GM21737 (cell line): ENCODE results near the gene CREB5.
"Not testable (repeated sequence)": the region's sequence is repeated elsewhere in the genome, so short reads cannot be mapped to it uniquely, and the experiment has no call there.

Source experiments
- ATAC-seq: cut with Tn5 transposase; IDR thresholded peaks from one replicate; pipeline ENCODE4 v1.9.1; 2021; ENCODE audit warnings: mild to moderate bottlenecking, moderate library complexity; ENCODE audit not compliant: unreplicated experiment

The CREB5 gene

GRCh38 chr7:28411876-28412662 is at the start of gene CREB5:
CREB5 (plus strand) TSS chr7:28412518; CDS start chr7:28412915, 397 bp downstream.
- no peak for ATAC-seq

GRCh38 chr7:28362812-28363211 is 49.5 kb upstream of the CREB5 start:
- no peak for ATAC-seq

- no peak for ATAC-seq
Observed at GRCh38 chr7:28364082-28364481, 48.2 kb upstream of the CREB5 start.

- no peak for ATAC-seq
Observed at GRCh38 chr7:28369523-28369922, 42.8 kb upstream of the CREB5 start.

GRCh38 chr7:28371846-28372245 is 40.5 kb upstream of the CREB5 start:
- no peak for ATAC-seq

- ATAC-seq, result no peak
Observed at GRCh38 chr7:28373990-28374389, 38.3 kb upstream of the CREB5 start.

- ATAC-seq, result no peak
Observed at GRCh38 chr7:28375729-28376128, 36.6 kb upstream of the CREB5 start.

GRCh38 chr7:28376634-28377033 is 35.7 kb upstream of the CREB5 start:
- no peak for ATAC-seq

- no peak for ATAC-seq
Observed at GRCh38 chr7:28378574-28379149, 33.7 kb upstream of the CREB5 start.

- ATAC-seq, result no peak
Observed at GRCh38 chr7:28381466-28381865, 30.9 kb upstream of the CREB5 start.

- ATAC-seq, result no peak
Observed at GRCh38 chr7:28382144-28382543, 30.2 kb upstream of the CREB5 start.

- no peak for ATAC-seq
Observed at GRCh38 chr7:28383975-28384374, 28.3 kb upstream of the CREB5 start.

- no peak for ATAC-seq
Observed at GRCh38 chr7:28389504-28390395, 22.6 kb upstream of the CREB5 start.

GRCh38 chr7:28390426-28390825 is 21.9 kb upstream of the CREB5 start:
- no peak for ATAC-seq

- ATAC-seq, result no peak
Observed at GRCh38 chr7:28392289-28392688, 20.0 kb upstream of the CREB5 start.

- no peak for ATAC-seq
Observed at GRCh38 chr7:28395404-28395803, 16.9 kb upstream of the CREB5 start.

- ATAC-seq, result no peak
Observed at GRCh38 chr7:28395831-28396230, 16.5 kb upstream of the CREB5 start.

GRCh38 chr7:28397141-28397540 is 15.2 kb upstream of the CREB5 start:
- no peak for ATAC-seq

- no peak for ATAC-seq
Observed at GRCh38 chr7:28400838-28401360, 11.4 kb upstream of the CREB5 start.

GRCh38 chr7:28401567-28401966 is 10.8 kb upstream of the CREB5 start:
- not testable (repeated sequence) for ATAC-seq

- no peak for ATAC-seq
Observed at GRCh38 chr7:28405662-28406061, 6.7 kb upstream of the CREB5 start.
